HG02885 (cell line): Measurements from ENCODE around the gene CFHR2.
"Not testable (repeated sequence)": the region's sequence is repeated elsewhere in the genome, so short reads cannot be mapped to it uniquely, and the experiment has no call there.

Experiments used
- ATAC-seq: cut with Tn5 transposase; IDR thresholded peaks from one replicate; pipeline ENCODE4 v1.9.1; 2021; ENCODE audit warnings: mild to moderate bottlenecking; ENCODE audit not compliant: unreplicated experiment, poor library complexity

Gene CFHR2

GRCh38 chr1:196943568-196943967 lies at the start of gene CFHR2:
TSS of gene CFHR2 (plus strand) at chr1:196943738. CDS start at chr1:196943881, 143 bp downstream.
- not testable (repeated sequence) for ATAC-seq

- ATAC-seq = no peak
These were observed 47.2 kb upstream of the CFHR2 start for GRCh38 chr1:196896355-196896754.

DNA sequence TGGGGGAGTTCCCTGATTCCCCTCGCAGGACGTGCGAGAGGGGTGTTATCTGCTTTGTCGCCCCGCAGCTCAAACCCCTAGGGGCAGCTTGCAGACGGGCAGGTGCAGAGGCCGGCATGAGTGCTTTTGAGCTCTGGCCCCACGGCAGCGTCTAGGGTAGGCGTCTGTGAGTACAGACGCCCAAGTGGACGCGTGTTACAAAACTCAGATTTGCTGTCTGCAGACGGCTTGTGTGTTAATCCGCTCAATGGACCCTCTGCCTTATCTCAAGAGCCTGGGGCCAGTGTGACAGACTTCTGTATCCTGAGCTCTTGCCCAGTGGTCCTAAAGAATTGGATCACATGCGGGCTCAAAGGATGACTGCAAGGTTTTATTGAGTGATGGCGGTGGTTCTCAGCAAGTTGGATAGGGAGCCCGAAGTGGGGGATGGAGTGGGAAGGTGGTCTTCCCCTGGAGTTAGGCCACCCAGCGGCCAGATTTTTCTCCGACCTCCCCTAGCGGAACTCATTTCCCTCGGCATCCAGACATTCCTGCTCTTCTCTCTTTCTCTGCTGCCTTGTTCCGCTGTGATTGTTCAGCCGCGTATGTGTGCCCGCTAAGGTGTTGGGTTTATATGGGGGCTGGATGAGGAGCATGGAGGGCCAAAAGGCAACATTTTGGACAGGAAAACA lies 46.2 kb upstream of the CFHR2 start:
- ATAC-seq = no peak

GRCh38 chr1:196902344-196902743 lies 41.2 kb upstream of the CFHR2 start:
- ATAC-seq = no peak

DNA sequence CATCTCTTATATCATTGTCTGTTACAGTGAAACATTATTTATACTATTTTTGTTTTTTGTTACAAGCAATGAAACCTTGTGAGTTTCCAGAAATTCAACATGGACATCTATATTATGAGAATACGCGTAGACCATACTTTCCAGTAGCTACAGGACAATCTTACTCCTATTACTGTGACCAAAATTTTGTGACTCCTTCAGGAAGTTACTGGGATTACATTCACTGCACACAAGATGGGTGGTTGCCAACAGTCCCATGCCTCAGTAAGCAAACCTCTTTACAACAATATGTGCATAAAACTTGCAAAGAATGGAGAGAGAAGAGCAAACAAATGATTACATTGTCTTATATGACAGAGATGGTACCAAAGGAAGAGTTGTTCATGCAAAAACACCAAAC lies 33.3 kb upstream of the CFHR2 start:
- ATAC-seq = no peak

DNA sequence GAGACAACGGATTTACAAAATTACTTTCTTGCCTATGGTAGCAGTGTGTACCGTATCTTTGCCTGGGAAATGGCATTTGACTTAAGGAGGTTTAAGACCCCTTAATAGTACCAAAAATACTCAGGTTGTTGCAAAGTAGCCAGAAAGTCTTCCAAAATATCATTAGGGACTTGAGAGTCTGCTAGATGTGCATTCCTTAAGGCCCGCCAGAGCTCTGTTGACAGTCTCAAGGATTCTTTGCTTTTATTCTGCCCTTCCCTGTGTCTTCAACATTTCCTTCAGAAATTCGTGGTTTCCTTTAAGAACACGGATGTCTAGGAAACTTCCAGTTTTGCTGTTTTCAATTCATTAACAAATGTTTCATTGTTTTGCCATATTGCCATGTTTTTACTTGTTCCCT lies 31.3 kb upstream of the CFHR2 start:
- not testable (repeated sequence) for ATAC-seq

DNA sequence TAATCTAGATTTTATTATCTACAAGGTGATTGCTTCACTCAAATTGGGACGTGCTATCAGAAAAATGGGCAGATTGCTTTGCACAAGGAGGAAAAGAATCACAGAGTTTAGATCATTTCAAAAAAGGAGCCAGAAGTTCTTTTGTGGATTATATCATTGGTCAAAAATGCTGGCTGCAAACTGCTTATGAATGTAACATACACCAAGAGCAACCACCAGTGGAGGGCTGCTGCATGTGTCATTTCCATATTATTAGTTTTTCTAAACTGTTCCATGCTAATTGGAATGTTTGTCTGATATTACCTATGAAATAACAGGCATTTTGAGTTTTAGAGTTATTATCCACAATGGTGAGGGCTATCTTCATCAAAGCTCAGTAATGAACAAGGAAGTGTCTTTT lies 16.7 kb upstream of the CFHR2 start:
- ATAC-seq = not testable (repeated sequence)

- ATAC-seq = not testable (repeated sequence)
These were observed 10.7 kb upstream of the CFHR2 start for GRCh38 chr1:196932853-196933252.

- no peak for ATAC-seq
These were observed 9.9 kb upstream of the CFHR2 start for GRCh38 chr1:196933531-196934189.

DNA sequence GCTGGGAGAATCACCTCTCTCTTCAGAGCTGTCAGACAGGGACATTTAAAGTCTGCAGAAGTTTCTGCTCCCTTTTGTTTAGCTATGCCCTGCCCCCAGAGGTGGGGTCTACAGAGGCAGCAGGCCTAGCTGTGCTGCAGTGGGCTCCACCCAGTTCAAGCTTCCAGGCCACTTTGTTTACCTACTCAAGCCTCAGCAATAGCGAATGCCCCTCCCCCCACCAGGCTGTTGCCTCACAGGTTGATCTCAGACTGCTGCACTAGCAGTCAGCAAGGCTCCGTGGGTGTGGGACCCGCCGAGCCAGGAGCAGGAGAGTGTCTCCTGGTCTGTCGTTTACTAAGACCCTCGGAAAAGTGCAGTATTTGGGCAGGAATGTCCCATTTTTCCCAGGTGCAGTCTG lies 2.1 kb upstream of the CFHR2 start:
- not testable (repeated sequence) for ATAC-seq

DNA sequence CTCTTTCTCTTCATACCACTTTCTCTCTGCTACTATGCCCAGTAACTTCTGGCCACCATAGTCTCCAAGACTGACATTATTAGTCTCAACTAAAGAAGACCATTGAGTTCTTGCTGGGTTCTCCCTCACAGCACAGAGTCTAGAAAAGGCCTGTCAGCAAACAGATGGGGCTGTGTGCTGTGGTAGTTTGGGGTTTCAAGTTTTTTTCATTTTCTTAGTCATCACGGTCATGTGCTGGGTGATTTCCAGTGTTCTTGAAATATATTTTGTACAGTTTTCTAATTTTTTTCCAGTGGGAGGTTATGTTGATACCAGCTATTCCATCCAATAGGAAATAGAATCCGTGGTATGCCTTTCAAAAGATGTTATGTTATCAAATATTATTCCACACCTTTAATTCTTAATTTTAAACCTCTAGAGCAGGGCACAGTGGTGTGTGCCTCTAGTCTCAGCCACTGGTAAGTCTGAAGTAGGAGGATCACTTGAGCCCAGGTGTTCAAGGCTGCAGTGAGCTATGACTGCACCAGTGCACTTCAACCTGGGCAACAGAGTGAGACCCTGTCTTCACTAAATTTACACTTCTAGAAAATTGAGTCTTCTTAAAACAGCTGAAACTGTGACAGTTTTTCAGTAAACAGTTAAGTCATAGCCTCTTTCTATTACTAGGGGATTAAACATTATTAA lies 8.3 kb downstream of the CFHR2 start:
- ATAC-seq = peak; percentile 92

DNA sequence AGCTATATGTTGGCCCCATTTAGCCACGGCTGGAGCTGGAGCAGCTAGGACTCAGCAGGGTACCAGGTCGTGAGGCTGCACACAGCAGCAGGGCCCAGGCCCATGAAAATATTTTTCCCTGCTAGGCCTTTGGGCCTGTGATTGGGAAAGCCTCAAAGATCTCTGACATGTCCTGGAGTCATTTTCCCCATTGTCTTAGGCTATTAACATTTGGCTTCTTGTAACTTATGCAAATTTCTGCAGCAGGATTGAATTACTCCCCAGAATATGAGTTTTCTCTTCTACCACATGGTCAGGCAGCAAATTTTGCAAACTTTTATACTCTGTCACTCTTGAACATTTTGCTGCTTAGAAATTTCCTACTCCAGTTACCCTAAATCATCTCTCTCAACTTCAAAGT lies 11.2 kb downstream of the CFHR2 start:
- ATAC-seq = no peak

DNA sequence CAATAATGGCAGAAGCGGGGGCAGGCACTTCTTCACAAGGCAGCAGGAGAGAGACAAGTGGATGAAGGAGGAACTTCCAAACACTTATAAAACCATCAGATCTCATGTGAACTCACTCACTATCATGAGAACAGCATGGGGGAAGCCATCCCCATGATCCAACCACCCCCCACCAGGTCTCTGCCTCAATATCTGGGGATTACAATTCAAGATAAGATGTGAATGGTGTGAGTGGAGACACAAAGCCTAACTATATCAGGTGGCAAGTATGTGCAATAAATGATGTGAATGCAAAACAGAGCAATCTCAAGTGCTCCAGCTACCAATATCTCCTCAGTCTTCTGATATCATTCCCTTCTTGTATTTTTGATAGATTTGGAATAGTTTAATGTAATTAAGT lies 12.4 kb downstream of the CFHR2 start:
- no peak for ATAC-seq

- peak; percentile 98 for ATAC-seq
These were observed 17.3 kb downstream of the CFHR2 start for GRCh38 chr1:196960854-196961253.

DNA sequence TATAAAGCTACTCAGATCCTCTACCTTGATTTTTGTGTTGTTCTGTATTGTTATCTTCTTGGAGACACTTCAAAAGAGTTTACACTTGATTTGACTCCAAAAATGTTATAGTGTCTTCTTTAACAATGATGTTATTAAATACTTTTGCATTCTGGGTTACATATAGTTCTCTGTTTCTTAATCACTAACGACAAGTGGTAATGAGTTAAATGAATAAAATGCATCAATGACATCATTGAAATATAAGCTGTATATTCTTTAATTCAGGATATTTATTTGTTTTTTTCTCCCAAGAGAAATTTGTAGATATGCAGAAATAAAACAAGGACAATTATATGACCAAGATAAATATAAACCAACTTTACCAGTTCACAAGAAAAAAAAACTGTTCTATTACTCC lies 26.6 kb downstream of the CFHR2 start:
- ATAC-seq = no peak

- no peak for ATAC-seq
These were observed 32.7 kb downstream of the CFHR2 start for GRCh38 chr1:196976278-196976677.

GRCh38 chr1:196977278-196977677 lies 33.7 kb downstream of the CFHR2 start, which contains the start of gene CFHR5:
TSS of gene CFHR5 (plus strand) at chr1:196977556. CDS start at chr1:196977665, 109 bp downstream.
- ATAC-seq = no peak

- no peak for ATAC-seq
These were observed 37.3 kb downstream of the CFHR2 start for GRCh38 chr1:196980859-196981258.

DNA sequence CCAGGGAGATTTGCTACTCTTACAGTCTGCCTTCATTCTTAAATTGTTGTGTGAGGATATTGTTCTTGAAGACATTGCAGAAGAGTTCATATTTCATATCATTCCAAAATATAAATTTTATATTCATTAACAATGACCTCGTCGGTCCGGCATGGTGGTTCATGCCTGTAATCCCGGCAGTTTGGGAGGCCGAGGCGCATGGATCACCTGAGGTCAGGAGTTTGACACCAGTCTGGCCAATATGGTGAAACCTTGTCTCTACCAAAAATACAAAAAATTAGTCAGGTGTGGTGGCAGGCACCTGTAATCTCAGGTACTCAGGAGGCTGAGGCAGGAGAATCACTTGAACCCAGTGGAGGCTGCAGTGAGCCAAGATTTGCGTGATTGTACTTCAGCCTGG lies 38.7 kb downstream of the CFHR2 start:
- not testable (repeated sequence) for ATAC-seq

DNA sequence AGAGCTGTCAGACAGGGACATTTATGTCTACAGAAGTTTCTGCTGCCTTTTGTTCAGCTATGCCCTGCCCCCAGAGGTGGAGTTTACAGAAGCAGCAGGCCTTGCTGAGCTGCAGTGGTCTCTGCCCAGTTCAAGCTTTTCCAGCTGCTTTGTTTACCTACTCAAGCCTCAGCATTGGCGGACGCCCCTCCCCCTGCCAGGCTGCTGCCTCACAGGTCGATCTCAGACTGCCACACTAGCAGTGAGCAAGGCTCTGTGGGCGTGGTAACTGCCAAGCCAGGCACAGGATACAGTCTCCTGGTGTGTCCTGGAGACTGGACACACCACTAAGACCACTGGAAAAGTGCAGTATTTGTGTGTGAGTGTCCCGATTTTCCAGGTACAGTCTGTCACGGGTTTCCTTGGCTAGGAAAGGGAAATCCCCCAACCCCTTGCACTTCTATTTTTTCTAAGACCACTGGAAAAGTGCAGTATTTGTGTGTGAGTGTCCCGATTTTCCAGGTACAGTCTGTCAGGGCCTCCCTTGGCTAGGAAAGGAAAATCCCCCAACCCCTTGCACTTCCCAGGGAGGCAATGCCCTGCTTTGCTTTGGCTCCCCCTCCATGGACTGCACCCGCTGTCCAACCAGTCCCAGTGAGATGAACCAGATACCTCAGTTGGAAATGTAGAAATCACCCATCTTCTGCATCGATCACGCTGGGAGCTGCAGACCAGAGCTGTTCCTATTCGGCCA lies 48.5 kb downstream of the CFHR2 start:
- not testable (repeated sequence) for ATAC-seq

DNA sequence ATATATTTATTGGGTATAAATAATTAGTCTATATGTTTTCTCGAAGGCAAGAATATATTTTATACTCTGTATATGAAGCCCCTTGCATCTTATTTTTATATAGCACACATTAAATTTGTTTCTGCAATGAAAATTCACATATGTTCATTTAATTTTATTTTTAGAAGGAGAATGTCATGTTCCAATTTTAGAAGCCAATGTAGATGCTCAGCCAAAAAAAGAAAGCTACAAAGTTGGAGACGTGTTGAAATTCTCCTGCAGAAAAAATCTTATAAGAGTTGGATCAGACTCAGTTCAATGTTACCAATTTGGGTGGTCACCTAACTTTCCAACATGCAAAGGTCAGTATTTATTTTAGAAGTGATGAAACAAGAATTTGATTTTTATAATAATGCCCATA lies 50.4 kb downstream of the CFHR2 start:
- no peak for ATAC-seq
